GM19372 (cell line): ENCODE results near the gene KIAA1671.
"Not testable (repeated sequence)": the region's sequence is repeated elsewhere in the genome, so short reads cannot be mapped to it uniquely, and the experiment has no call there.

Experiments
- ATAC-seq: cut with Tn5 transposase; IDR thresholded peaks from one replicate; pipeline ENCODE4 v1.9.1; 2021; ENCODE audit warnings: mild to moderate bottlenecking, low read depth, moderate library complexity; ENCODE audit not compliant: unreplicated experiment

Gene KIAA1671

DNA sequence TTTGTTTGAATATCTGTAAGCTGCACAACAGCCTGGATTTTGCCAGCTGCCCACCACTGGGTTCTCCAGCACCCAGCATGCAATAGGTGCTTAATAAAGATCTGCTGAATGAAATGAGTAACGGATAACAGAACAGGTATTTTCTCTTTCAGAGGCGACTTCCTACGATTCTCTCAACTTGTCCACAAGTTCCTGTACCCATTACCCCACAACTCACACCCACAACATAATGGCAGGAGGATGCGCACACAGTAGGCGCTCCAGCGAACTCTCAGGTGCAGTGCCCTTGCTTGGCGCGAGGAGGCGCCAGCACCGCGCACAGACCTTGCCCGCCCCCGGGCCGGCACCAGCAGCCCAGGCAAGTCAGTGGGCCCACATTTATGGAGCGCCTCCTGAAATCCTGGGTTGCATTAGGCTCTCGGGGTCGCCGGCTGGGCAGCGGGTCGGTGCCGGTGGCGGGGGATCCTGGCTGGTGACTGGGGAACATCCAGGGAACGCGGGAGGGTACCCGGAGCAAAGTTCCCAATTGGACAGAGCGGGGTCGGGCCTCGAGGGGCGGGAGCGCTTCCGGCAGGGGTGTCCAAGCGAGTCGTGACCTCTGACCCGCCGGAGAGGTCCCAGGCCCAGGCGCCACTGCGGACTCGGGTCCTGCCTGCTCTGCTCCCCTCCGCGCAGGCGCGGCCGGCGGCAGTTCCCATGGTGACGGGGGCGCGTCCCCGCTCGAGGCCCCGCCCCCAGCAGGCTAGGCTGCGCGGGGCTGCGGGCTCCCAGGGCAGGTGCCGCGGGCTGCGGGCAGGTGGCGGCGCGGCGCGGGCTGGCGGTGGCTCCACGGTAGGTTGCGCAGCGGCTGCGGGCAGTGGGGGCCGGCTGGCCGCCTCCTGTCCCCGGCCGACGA is at the start of gene KIAA1671:
KIAA1671 (plus strand) TSS at position 775 of the 895 bp plus-strand sequence. CDS start 75,284 bp downstream, outside the sequence.
- peak; percentile 88 for ATAC-seq

GRCh38 chr22:24905909-24906308 is 46.6 kb upstream of the KIAA1671 start:
- no peak for ATAC-seq

GRCh38 chr22:24907101-24907500 is 45.4 kb upstream of the KIAA1671 start:
- ATAC-seq, result not testable (repeated sequence)

- no peak for ATAC-seq
These were observed 32.5 kb upstream of the KIAA1671 start for GRCh38 chr22:24920029-24920428.

GRCh38 chr22:24925586-24926427 is 26.7 kb upstream of the KIAA1671 start:
- no peak for ATAC-seq

GRCh38 chr22:24926428-24926725 is 26.1 kb upstream of the KIAA1671 start:
- no peak for ATAC-seq

GRCh38 chr22:24926849-24927579 is 25.5 kb upstream of the KIAA1671 start:
- ATAC-seq, result no peak

DNA sequence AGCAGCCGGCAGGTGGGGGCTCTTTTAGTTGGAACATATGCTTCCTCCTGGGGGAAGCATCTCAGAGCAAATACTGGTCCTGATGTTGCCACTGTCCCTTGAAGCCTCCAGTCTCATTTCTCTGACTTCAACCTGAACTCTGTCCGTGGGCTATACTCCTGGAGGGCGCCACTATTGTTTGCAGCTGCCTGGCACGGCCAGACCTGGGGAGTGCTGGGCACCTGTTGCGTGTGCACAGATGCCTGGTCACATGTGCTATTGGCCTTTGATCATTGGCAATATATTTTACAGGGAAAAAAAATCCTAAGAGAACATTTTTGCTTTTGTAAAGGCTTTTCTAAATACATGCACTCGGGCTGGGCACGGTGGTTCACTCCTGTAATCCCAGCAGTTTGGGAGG is 24.2 kb upstream of the KIAA1671 start:
- ATAC-seq, result no peak

- no peak for ATAC-seq
These were observed 21.8 kb upstream of the KIAA1671 start for GRCh38 chr22:24930678-24931077.

GRCh38 chr22:24935771-24936483 is 16.6 kb upstream of the KIAA1671 start:
- no peak for ATAC-seq

GRCh38 chr22:24937114-24937513 is 15.4 kb upstream of the KIAA1671 start:
- ATAC-seq, result no peak

DNA sequence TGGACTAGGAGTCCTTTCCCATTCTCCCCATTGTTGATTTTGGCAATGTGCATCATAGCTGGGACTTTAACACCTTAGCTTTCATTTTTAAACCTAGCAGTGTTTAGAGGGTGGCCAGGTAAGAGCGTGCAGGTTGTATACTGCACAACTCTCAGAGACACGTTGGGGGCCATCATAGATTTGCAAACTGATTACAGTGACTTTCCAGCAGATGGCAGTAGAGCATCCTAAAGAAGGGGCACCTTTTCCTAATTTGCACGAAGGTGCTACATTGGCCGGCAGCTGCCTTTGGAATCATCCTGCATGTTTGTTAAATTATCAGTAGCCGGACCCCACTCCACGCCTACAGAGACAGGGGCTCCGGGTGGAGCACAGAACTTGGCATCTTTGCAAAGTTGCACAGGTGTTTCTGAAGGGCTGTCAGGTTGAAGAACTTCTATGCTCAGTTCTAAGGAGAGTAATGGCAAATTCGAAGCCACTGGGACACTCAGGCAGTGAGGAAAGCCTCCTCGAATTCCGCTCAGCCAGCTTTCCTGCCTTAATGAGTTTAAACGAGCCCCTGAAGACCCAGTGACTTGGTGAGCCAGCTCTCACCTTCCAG is 13.7 kb upstream of the KIAA1671 start:
- no peak for ATAC-seq

DNA sequence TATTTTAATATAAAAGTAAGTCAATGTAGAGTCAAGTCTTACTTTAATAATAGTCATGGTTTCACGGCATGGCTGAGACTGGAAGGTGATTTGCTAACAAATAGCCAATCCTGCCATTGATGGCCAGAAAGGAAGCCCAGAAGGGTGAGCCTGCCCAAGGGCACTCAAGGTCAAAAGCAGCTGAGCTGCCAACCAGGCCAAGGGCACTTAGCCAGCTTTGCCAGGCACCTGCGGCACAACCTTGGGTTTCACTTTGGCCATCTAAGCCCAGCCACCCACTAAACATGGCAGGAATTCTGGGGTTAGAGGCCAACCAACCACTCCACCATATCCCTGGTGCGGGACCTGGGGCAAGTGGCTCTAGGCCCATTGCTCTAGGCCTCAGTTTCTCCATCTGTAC is 10.2 kb upstream of the KIAA1671 start:
- ATAC-seq, result no peak

DNA sequence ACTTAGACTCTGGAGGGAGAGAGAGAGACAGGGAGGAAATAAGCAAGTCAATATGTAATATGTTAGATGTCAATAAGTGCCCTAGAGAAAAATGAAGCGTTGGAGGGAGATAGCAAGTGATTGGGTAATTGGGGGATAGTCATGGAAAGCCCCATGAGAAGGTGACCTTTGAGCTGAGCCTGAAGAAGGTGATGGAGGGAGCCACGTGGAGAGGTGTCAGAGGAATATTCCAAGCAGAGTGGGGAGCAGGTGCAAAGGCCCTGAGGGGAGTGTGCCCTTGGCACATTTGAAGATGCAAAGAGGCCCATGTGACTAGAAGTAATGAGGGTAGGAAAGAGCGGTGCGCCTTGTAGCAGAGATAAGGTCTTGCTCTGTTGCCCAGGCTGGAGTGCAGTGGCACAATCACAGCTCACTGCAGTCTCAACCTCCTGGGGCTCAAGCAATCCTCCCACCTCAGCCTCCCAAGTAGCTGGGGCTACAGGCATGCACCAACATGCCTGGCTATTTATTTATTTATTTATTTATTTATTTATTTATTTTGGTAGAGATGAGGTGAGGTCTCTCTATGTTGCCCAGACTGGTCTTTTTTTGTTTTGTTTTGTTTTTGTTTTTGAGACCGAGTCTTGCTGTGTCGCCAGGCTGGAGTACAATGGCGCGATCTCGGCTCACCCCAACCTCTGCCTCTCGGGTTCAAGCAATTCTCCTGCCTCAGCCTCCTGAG is 8.1 kb upstream of the KIAA1671 start:
- ATAC-seq, result no peak

DNA sequence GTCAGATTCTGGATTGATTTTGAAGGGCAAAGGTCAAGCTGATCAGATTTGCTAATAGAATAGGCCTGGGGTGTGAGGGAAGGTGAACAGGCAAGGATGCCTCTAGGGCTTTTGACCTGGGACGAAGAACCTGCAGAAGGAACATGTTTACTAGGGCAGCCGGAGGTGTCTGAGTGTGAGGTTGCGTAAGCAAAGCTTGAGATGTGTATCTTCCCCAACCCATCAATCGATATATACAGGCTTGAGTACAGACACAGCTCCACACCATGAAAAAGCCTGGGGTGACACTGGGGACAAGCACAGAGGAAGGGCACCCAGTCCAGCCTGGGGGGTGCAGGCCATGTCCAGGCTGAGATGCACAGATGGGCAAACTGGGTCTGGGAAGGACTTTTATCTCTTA is 7.1 kb upstream of the KIAA1671 start:
- no peak for ATAC-seq

GRCh38 chr22:24947383-24947782 is 5.1 kb upstream of the KIAA1671 start:
- ATAC-seq, result no peak

- no peak for ATAC-seq
These were observed 4.6 kb upstream of the KIAA1671 start for GRCh38 chr22:24947881-24948280.

DNA sequence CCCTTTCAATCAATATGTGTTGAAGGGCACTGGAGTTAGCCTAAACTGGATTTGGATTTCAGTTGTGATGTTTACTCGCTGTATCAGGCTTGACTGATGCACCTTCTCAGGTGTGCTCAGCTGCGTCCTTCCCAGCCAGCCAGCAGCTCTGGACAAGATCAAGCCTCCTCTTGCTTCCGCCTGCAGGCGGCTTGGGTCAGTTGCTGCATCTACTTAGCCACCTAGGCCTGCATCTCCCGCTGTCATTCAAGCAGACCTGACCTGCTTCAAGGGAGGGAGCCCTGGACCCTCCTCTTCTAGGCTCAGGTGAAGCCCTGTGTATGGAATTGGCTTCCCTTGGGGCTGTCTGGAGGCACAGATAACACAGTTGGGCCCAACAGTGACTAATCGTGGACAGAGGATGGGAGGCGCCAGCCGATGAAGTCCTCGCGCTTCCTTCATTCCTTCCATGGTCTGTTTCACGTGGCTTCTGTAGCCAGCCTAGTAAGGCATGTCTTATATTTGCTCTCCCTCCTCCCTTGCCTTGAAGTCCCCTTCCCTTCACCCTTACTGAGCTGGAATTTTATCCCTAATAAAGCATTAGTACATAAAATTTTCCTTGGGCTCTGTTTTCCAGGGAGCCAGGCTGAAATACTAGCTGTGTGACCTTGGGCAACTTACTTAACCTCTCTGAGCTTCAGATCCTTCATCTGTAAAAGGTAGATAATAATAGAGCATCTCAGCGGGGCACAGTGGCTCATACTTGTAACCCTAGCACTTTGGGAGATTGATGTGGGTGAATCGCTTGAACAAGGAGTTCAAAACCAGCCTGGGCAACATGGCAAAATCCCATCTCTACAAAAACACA is 3.9 kb upstream of the KIAA1671 start:
- no peak for ATAC-seq
